ENCODE results near the gene SUGCT.
A peak's percentile ranks its signal among the peaks of the same experiment; 100 is the strongest.
"Not testable (repeated sequence)": the region's sequence is repeated elsewhere in the genome, so short reads cannot be mapped to it uniquely, and the experiment has no call there.

Gene SUGCT

GRCh38 chr7:40134428-40135316 lies at the start of gene SUGCT, which contains the start of gene MPLKIP:
Gene SUGCT, plus strand, starts transcription at chr7:40135005.
Gene MPLKIP, minus strand, starts transcription at chr7:40134622. Its CDS starts 55 bp downstream, at chr7:40134567.
- DNase-seq: peak; percentile 84

GRCh38 chr7:40092182-40092581 lies 42.6 kb upstream of the SUGCT start:
- no peak for DNase-seq

GRCh38 chr7:40093631-40094350 lies 41.0 kb upstream of the SUGCT start:
- no peak for DNase-seq

GRCh38 chr7:40095230-40095629 lies 39.6 kb upstream of the SUGCT start:
- no peak for DNase-seq

- DNase-seq: no peak
Measured at GRCh38 chr7:40095695-40096327, 39.0 kb upstream of the SUGCT start.

- DNase-seq: no peak
Measured at GRCh38 chr7:40097728-40098127, 37.1 kb upstream of the SUGCT start.

GRCh38 chr7:40098810-40099209 lies 36.0 kb upstream of the SUGCT start:
- DNase-seq: no peak

- DNase-seq: no peak
Measured at GRCh38 chr7:40099837-40100236, 35.0 kb upstream of the SUGCT start.

- DNase-seq: no peak
Measured at GRCh38 chr7:40101201-40101600, 33.6 kb upstream of the SUGCT start.

GRCh38 chr7:40102897-40103296 lies 31.9 kb upstream of the SUGCT start:
- no peak for DNase-seq

GRCh38 chr7:40105879-40106473 lies 28.8 kb upstream of the SUGCT start:
- no peak for DNase-seq

GRCh38 chr7:40115936-40116335 lies 18.9 kb upstream of the SUGCT start:
- DNase-seq: no peak

- not testable (repeated sequence) for DNase-seq
Measured at GRCh38 chr7:40117199-40117598, 17.6 kb upstream of the SUGCT start.

- DNase-seq: not testable (repeated sequence)
Measured at GRCh38 chr7:40118201-40118600, 16.6 kb upstream of the SUGCT start.

GRCh38 chr7:40120020-40120419 lies 14.8 kb upstream of the SUGCT start:
- DNase-seq: no peak

- not testable (repeated sequence) for DNase-seq
Measured at GRCh38 chr7:40122100-40122939, 12.5 kb upstream of the SUGCT start.

GRCh38 chr7:40122940-40123254 lies 11.9 kb upstream of the SUGCT start:
- DNase-seq: no peak

GRCh38 chr7:40133561-40134427 lies 1.0 kb upstream of the SUGCT start:
- peak; percentile 73 for DNase-seq

- DNase-seq: no peak
Measured at GRCh38 chr7:40135317-40135610, 459 bp downstream of the SUGCT start.

- DNase-seq: no peak
Measured at GRCh38 chr7:40137563-40137962, 2.8 kb downstream of the SUGCT start.

- no peak for DNase-seq
Measured at GRCh38 chr7:40138973-40139372, 4.2 kb downstream of the SUGCT start.

- DNase-seq: not testable (repeated sequence)
Measured at GRCh38 chr7:40139891-40140290, 5.1 kb downstream of the SUGCT start.

Data from NCI-H146 (cell line).